Ovary (tissue), 10 donors: Measurements from ENCODE around the gene IGF2BP3. TPM values are rescaled to one million over a fixed set of nuclear protein-coding genes. Genes with fewer than 3 reads are reported as not detected.
"Not testable (repeated sequence)": the region's sequence is repeated elsewhere in the genome, so short reads cannot be mapped to it uniquely, and the experiment has no call there.

Experiments
- DNase-seq, 5 donors: peaks; one replicate each; pipeline ENCODE4 v3.0.0-alpha.2; 2019 to 2020
- H3K27ac ChIP-seq, 2 donors: fragments of 200-600 bp; one replicate each; pipeline versions ENCODE4 v1.5.1 to v1.8.0; 2019 to 2022
- H3K27me3 ChIP-seq: fragments of 200-600 bp; one replicate; pipeline ENCODE4 v1.8.0; 2022
- H3K36me3 ChIP-seq: fragments of 200-600 bp; sonication (generic); one replicate; pipeline ENCODE4 v1.5.1; 2019
- H3K4me1 ChIP-seq: one replicate; pipeline ENCODE4 v1.8.1; 2013; ENCODE audit warnings: mild to moderate bottlenecking, moderate library complexity; ENCODE audit not compliant: insufficient read depth
- H3K4me3 ChIP-seq: fragments of 200-600 bp; sonication (generic); one replicate; pipeline ENCODE4 v1.5.1; 2017
- H3K9me3 ChIP-seq, 2 donors: fragments of 200-600 bp in 1 of 2; sonication (generic) in 1 of 2; one replicate each; pipeline versions ENCODE4 v1.5.1 to v1.8.1; 2013 to 2019; ENCODE audit warnings: mild to moderate bottlenecking in 1 of 2, moderate library complexity in 1 of 2
- EP300 ChIP-seq: sonication (generic); formaldehyde crosslinking; IDR thresholded peaks from one replicate; pipeline ENCODE4 v1.6.1; 2017; ENCODE audit warnings: antibody characterized with exemption
- POLR2A ChIP-seq: fragments of 450-650 bp; IDR thresholded peaks from one replicate; pipeline ENCODE4 v1.6.1; 2017; ENCODE audit warnings: antibody characterized with exemption, mild to moderate bottlenecking, moderate library complexity
- WGBS, 3 donors: extraction: QIAGEN DNeasy Blood & Tissue Kit in 1 of 3; methylation state at CpG; one replicate each; pipeline versions ENCODE4 v1.1.5 to v1.1.7; 2013 to 2017; 5-methylcytosine and 5-hydroxymethylcytosine counted together
- intact Hi-C, 4 donors: fragments of 100-400 bp; cut with DNase I; formaldehyde crosslinking; loops; one replicate each; pipeline versions ENCODE4 v1.11.0 to v1.15.1; 2022 to 2023
- long read RNA-seq, 3 donors: library from polyadenylated mRNA in 2 of 3; unstranded in 2 of 3; transcript quantifications; one replicate each; pipeline ENCODE4 v2.0.0 and lab custom pipeline, GENCODE V29; 2021 to 2026
- polyA plus RNA-seq, 2 donors: library from polyadenylated mRNA; stranded (reverse); fragments of 200-250 nt in 1 of 2; fragments of 350-450 nt in 1 of 2; fragmentation: Illumina TruSeq in 1 of 2; extraction: RNeasy Lipid Tissue Mini Kit (QIAGEN cat#74804) in 1 of 2; gene quantifications; one replicate each; pipeline ENCODE4 v1.2.3, GENCODE V29; 2013 to 2014
- total RNA-seq, 7 donors: library from RNA; depleted of rRNA in 2 of 7; stranded (reverse); fragments of >200 nt in 2 of 7; fragmentation: NEBNext Ultra II Directional in 3 of 7; extraction: Animal tissue kit (Norgen Biotek cat#: 25700) in 3 of 7; gene quantifications; one replicate each; pipeline versions ENCODE4 v1.1.0 to v1.2.4, GENCODE V29; 2016 to 2023
- TF ChIP-seq, protein P1 (sequence below), 3 donors: fragments of 450-650 bp in 2 of 3; fragments of 200-600 bp in 1 of 3; IDR thresholded peaks; one replicate each; pipeline versions ENCODE4 v1.5.1 to v1.8.0; 2016 to 2022; ENCODE audit warnings: antibody characterized with exemption in 3 of 3, mild to moderate bottlenecking in 1 of 3
- donor health status: DM: no; HTN: no; CAD: no; lungs with moderate emphysema.
- donor health status: DM: no; HTN: no; CAD: no.
- donor health status: Bipolar disorder and iron deficiency.
- donor health status: DM: yes; HTN: yes; CAD: no.
- donor health status: DM: no; HTN: no; CAD: no.
- donor health status: DM: yes; HTN: yes; CAD: no.

The IGF2BP3 gene
- total RNA-seq (1 to 10 TPM in 1 of 7 donors, under 1 TPM in 4, not detected in 2; 0.23 to 1.3 (median 0.50) TPM), polyA plus RNA-seq (under 1 TPM; 0.20 to 0.40 TPM)
- long read RNA-seq, donor 1, result 0 reads
- long read RNA-seq, donor 2, full-length matches to known transcripts, result 7 of 7 reads
- long read RNA-seq, donor 2, partial matches to known transcripts, result 0 of 7 reads
- long read RNA-seq, donor 2, other reads (novel, unspliced or antisense), result 0 of 7 reads
- long read RNA-seq, donor 3, result 0 reads

DNA sequence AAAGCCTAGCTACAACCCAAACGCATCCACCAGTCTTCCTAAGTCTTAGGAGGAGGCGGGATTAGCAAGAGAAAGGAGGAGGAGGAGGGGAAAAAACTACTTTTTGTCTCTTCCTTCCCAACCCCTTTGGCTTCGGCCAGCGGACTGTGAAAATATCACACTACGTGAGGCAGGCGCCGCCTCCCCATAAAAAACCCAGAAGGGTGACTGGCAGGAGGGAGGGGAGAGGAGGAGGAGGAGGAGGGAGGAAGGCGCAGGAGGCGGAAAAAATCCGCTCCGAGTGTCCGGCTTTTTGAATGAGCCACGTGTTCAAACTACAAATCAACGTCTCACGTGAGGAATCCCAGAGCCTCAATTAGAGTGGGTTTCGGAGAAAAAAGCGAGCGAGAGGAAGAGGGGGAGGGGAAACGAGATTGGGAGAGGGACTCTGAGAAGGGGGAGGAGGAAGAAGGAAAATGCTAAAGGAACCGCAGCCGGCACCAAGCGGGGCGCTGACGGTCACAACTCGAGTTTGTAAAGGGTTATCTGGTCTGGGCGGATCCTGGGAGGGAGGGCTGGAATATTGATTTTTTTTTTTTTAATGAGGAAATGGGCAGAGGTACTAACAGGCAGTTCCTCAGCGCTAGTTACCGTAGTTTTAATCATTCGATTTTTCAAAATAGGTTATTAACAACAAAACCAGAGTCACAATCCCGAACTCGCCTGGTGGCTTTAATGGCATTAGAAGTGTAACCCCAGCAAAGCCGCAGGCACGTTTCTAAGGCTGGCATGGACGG is at the start of gene IGF2BP3:
TSS of gene IGF2BP3 (minus strand) at position 162 of the 776 bp plus-strand sequence. CDS start 381 bp downstream, outside the sequence.
- no peak for DNase-seq
- H3K4me1 ChIP-seq, result peaks cover 11% of the 10 kb centered on the region
- no peak within 1 kb of the TSS for H3K27ac ChIP-seq
- no peaks in the 10 kb centered on the region for H3K9me3 ChIP-seq
- H3K4me3 ChIP-seq, result peak within 1 kb of the TSS; percentile 23
- no peak for TF ChIP-seq POLR2A
- TF ChIP-seq, protein P1, sequence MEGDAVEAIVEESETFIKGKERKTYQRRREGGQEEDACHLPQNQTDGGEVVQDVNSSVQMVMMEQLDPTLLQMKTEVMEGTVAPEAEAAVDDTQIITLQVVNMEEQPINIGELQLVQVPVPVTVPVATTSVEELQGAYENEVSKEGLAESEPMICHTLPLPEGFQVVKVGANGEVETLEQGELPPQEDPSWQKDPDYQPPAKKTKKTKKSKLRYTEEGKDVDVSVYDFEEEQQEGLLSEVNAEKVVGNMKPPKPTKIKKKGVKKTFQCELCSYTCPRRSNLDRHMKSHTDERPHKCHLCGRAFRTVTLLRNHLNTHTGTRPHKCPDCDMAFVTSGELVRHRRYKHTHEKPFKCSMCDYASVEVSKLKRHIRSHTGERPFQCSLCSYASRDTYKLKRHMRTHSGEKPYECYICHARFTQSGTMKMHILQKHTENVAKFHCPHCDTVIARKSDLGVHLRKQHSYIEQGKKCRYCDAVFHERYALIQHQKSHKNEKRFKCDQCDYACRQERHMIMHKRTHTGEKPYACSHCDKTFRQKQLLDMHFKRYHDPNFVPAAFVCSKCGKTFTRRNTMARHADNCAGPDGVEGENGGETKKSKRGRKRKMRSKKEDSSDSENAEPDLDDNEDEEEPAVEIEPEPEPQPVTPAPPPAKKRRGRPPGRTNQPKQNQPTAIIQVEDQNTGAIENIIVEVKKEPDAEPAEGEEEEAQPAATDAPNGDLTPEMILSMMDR (IDR thresholded peaks at IDR 0.05), result no peak
- no peak for TF ChIP-seq EP300
- H3K27me3 ChIP-seq, result peaks cover 20% of the 10 kb centered on the region
- 4 to 5% (median 4%) methylated on average over 34 of the region's 34 CpGs for whole genome bisulfite sequencing, 3 donors
- H3K36me3 ChIP-seq, result no peaks in the 10 kb centered on the region
- intact Hi-C loops, result no loop called here

DNA sequence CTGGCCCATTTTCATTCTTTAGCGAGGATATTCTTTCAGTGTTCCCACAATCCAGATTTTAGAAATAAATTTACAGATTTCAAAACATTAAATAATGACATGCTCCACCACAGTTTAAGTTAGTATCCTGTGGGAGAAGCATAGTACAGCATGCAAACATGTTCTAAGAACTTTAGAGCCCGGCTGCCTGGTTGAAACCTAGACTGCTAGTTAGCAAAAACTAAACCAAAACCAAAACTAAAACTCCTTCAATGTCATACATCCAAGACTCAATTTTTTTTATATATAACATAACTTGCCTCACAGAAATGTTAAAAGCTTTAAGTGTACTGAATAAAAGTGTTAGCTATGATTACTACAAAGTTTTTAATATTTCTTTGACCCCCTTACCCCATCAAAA is 44.5 kb upstream of the IGF2BP3 start:
- Histone ChIP-seq H3K9me3 (no peaks in the 10 kb centered on the region), H3K4me3 (no peak overlapping the region), H3K4me1 (no peaks in the 10 kb centered on the region), H3K36me3 (no peaks in the 10 kb centered on the region), H3K27ac (no peak overlapping the region), H3K27me3 (no peaks in the 10 kb centered on the region)
- no peak for TF ChIP-seq EP300
- TF ChIP-seq, protein P1 (IDR thresholded peaks at IDR 0.05), result no peak
- TF ChIP-seq POLR2A, result no peak
- DNase-seq, result no peak
- intact Hi-C loops, result no loop called here
- WGBS, 3 donors, result 91 to 92% (median 91%) methylated on average over 2 of the region's 2 CpGs

DNA sequence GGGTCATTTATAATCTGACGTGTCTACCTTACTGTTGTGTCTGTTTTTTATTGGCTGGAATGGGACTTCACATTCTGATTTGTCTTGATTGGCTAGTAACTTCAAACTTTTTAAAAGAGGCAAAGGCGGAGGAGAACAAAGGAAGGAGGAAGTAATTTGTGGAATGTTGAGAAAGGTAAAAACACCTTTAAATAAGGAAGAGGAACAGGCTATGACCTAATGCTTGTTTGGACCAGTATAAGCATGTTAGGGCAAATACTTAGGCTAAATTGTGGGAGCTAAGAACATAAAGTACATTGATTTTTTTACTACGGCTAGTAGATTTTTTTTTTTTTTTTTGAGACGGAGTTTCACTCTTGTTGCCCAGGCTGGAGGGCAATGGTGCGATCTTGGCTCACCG is 43.5 kb upstream of the IGF2BP3 start:
- DNase-seq, H3K27me3 ChIP-seq, H3K36me3 ChIP-seq, H3K9me3 ChIP-seq, H3K4me1 ChIP-seq, H3K27ac ChIP-seq, H3K4me3 ChIP-seq, intact Hi-C loops: not testable (repeated sequence)
- 89 to 94% (median 91%) methylated on average over 6 of the region's 6 CpGs for WGBS, 3 donors

DNA sequence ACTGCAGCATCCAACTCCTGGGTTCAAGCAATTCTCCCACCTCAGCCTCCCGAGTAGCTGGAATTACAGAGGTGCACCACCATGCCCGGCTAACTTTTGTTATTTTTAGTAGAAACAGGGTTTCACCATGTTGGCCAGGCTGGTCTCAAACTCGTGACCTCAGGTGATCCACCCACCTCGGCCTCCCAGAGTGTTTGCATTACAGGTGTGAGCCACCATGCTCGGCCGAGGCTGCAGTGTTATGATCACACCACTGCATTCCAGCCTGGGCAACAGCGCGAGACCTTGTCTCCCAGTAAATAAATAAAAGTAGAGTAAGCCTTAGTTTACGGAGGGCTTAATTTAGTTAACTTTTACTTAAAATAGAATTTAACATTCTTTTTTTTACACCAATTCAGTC is 23.7 kb upstream of the IGF2BP3 start:
- intact Hi-C loops, result no loop called here
- H3K4me3 ChIP-seq, result no peak overlapping the region
- H3K9me3 ChIP-seq, result no peaks in the 10 kb centered on the region
- TF ChIP-seq EP300, result no peak
- no peak for TF ChIP-seq POLR2A
- TF ChIP-seq, protein P1 (IDR thresholded peaks at IDR 0.05), result no peak
- no peak for DNase-seq
- 86 to 88% (median 88%) methylated on average over 9 of the region's 9 CpGs for WGBS, 3 donors
- no peaks in the 10 kb centered on the region for H3K36me3 ChIP-seq
- peaks cover 3% of the 10 kb centered on the region for H3K4me1 ChIP-seq
- no peaks in the 10 kb centered on the region for H3K27me3 ChIP-seq
- H3K27ac ChIP-seq, result no peak overlapping the region

DNA sequence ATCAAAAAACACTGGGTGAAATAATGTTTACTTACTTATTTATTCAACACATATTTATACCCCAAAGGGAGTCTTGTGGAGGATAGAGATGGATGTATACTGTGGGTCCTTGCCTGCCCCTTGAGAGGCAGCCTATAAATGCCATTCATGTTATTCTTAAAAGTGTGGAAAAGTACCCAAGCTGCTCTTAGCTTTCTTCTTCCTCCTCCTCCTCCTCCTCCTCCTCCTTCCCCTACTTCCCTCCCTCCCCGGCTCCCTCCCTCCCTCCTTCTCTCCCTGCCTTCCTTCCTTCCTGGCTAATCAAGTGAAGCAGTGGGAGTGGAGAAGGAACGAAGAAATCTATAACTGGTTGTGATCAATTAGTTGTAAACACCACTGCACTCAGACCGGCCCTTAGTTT is 21.2 kb upstream of the IGF2BP3 start:
- WGBS, 3 donors, result 42 to 44% (median 42%) methylated on average over 3 of the region's 3 CpGs
- no peaks in the 10 kb centered on the region for H3K9me3 ChIP-seq
- intact Hi-C loops, result no loop called here
- no peak overlapping the region for H3K4me3 ChIP-seq
- no peak overlapping the region for H3K27ac ChIP-seq
- H3K4me1 ChIP-seq, result peaks cover 3% of the 10 kb centered on the region
- no peak for DNase-seq
- no peaks in the 10 kb centered on the region for H3K36me3 ChIP-seq
- TF ChIP-seq POLR2A (no peak), EP300 (no peak)
- TF ChIP-seq, protein P1 (IDR thresholded peaks at IDR 0.05), result no peak
- no peaks in the 10 kb centered on the region for H3K27me3 ChIP-seq
